SH-SY5Y (cell line): ENCODE measurements around the gene CYTH4.

ENCODE experiments used
- GATA2 ChIP-seq: IDR thresholded peaks from 2 replicates; pipeline ENCODE4 v1.6.1; 2011; ENCODE audit warnings: mild to moderate bottlenecking, low read depth, low read length
- GATA3 ChIP-seq: IDR thresholded peaks from 2 replicates; pipeline ENCODE4 v1.6.1; 2011; ENCODE audit warnings: low read depth, mild to moderate bottlenecking, low read length, moderate library complexity

DNA sequence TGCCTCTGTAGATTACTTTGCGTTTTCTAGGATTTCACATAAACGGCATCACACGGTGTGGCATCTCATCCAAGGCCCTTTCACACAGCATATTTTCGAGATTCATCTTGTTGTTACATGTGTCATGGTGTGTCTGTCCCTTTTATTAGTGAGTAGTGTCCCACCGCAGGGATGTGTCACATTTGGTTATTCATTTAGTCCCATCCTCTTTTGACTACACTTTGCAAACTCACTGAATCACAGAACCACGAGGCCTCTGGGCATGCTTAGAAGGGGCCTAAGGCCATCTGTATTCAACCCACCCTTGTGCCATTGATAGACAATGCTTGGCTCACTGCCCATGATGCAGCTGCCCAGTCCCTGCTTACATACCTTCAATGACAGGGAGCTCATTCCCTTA lies 34.1 kb upstream of the CYTH4 start:
- TF ChIP-seq GATA2 (no peak), GATA3 (no peak)
